ENCODE measurements around the gene GOLGA3. TPM values are rescaled to one million over a fixed set of nuclear protein-coding genes. Genes with fewer than 3 reads are reported as not detected.

GOLGA3 gene
- total RNA-seq, 2 experiments from 2014 or later = 52.2 to 55.6 TPM

- Mint-ChIP-seq H3K36me3 (ENCODE audit: low read depth) (peaks cover 59% of the 10 kb centered on the region), H3K4me1 (ENCODE audit: low read depth) (peaks cover 46% of the 10 kb centered on the region), H3K27me3 (no peaks in the 10 kb centered on the region), H3K9me3 (no peaks in the 10 kb centered on the region), H3K27ac (peak overlapping the region; percentile 36), H3K4me3 (no peak overlapping the region)
- intact Hi-C loops (cut with micrococcal nuclease) = loop anchor here (5.0 kb wide), 2 partner anchors 62 to 82 kb away; partner anchors contain the start of gene CHFR
- DNase-seq (no peak), ATAC-seq (no peak)
- CTCF ChIA-PET = no interaction called here
- POLR2A ChIA-PET = interaction anchor here (0.8 to 2.4 kb wide), 2 partner anchors 9 kb away, joined by 3 to 6 read pairs; no protein-coding TSS in a partner anchor
- TF ChIP-seq CTCF (IDR thresholded peaks at IDR 0.05) = no peak
These were observed 3.6 kb downstream of the GOLGA3 start for GRCh38 chr12:132825089-132825488.

GRCh38 chr12:132824053-132824452 lies 4.6 kb downstream of the GOLGA3 start:
- TF ChIP-seq CTCF (IDR thresholded peaks at IDR 0.05) = no peak
- Mint-ChIP-seq H3K9me3 (no peaks in the 10 kb centered on the region), H3K27ac (no peak overlapping the region), H3K4me1 (ENCODE audit: low read depth) (peaks cover 42% of the 10 kb centered on the region), H3K27me3 (no peaks in the 10 kb centered on the region), H3K36me3 (ENCODE audit: low read depth) (peaks cover 64% of the 10 kb centered on the region), H3K4me3 (no peak overlapping the region)
- no peak for ATAC-seq
- DNase-seq = no peak
- intact Hi-C loops (cut with micrococcal nuclease) = no loop called here
- ChIA-PET CTCF (no interaction called here), POLR2A (interaction anchor here (0.8 kb wide), 1 partner anchor 10 kb away, joined by 3 read pairs; no protein-coding TSS in a partner anchor)

- no peak for DNase-seq
- no peak for TF ChIP-seq CTCF (IDR thresholded peaks at IDR 0.05)
- intact Hi-C loops (cut with micrococcal nuclease) = no loop called here
- H3K9me3 Mint-ChIP-seq = no peaks in the 10 kb centered on the region
- ATAC-seq = peak; percentile 30
- no peaks in the 10 kb centered on the region for H3K27me3 Mint-ChIP-seq
- H3K4me1 Mint-ChIP-seq (ENCODE audit: low read depth) = peaks cover 2% of the 10 kb centered on the region
- POLR2A ChIA-PET = no interaction called here
- no peak overlapping the region for H3K4me3 Mint-ChIP-seq
- peaks cover 43% of the 10 kb centered on the region for H3K36me3 Mint-ChIP-seq (ENCODE audit: low read depth)
- H3K27ac Mint-ChIP-seq = peak overlapping the region; percentile 36
- CTCF ChIA-PET = interaction anchor here (1.2 kb wide), 1 partner anchor 11 kb away, joined by 3 read pairs; no protein-coding TSS in a partner anchor
These were observed 10.1 kb downstream of the GOLGA3 start for GRCh38 chr12:132818562-132818961.

GRCh38 chr12:132814232-132814631 lies 14.4 kb downstream of the GOLGA3 start:
- no peak for TF ChIP-seq CTCF (IDR thresholded peaks at IDR 0.05)
- H3K27ac Mint-ChIP-seq = no peak overlapping the region
- no peaks in the 10 kb centered on the region for H3K27me3 Mint-ChIP-seq
- peaks cover 47% of the 10 kb centered on the region for H3K36me3 Mint-ChIP-seq (ENCODE audit: low read depth)
- H3K9me3 Mint-ChIP-seq = no peaks in the 10 kb centered on the region
- ChIA-PET POLR2A (interaction anchor here (1.2 kb wide), 1 partner anchor 13 kb away, joined by 5 read pairs; no protein-coding TSS in a partner anchor), CTCF (no interaction called here)
- no peak overlapping the region for H3K4me3 Mint-ChIP-seq
- H3K4me1 Mint-ChIP-seq (ENCODE audit: low read depth) = peaks cover 19% of the 10 kb centered on the region
- ATAC-seq (no peak), DNase-seq (no peak)
- intact Hi-C loops (cut with micrococcal nuclease) = no loop called here

GRCh38 chr12:132813443-132813842 lies 15.2 kb downstream of the GOLGA3 start:
- no peak for TF ChIP-seq CTCF (IDR thresholded peaks at IDR 0.05)
- intact Hi-C loops (cut with micrococcal nuclease) = no loop called here
- ATAC-seq (peak; percentile 39), DNase-seq (no peak)
- ChIA-PET CTCF (no interaction called here), POLR2A (no interaction called here)
- peaks cover 26% of the 10 kb centered on the region for H3K4me1 Mint-ChIP-seq (ENCODE audit: low read depth)
- peak overlapping the region; percentile 49 for H3K27ac Mint-ChIP-seq
- H3K36me3 Mint-ChIP-seq (ENCODE audit: low read depth) = peaks cover 52% of the 10 kb centered on the region
- H3K27me3 Mint-ChIP-seq = no peaks in the 10 kb centered on the region
- H3K4me3 Mint-ChIP-seq = no peak overlapping the region
- H3K9me3 Mint-ChIP-seq = no peaks in the 10 kb centered on the region

Data from activated CD8-positive, alpha-beta T cell treated with anti-CD3 and anti-CD28 coated beads for 36 hours (primary cell).